Stimulated activated CD8-positive, alpha-beta memory T cell treated with anti-CD3 and anti-CD28 coated beads, Interleukin-4, amount 100 ng/mL, for 4 hours (primary cell): Measurements from ENCODE around the gene JAKMIP1.

Experiments used
- DNase-seq, 2 donors: peaks; one replicate each; pipeline ENCODE4 v3.0.0-alpha.2; 2020; ENCODE audit warnings: low read depth in 2 of 2, low spot score in 1 of 2

Gene JAKMIP1

DNA sequence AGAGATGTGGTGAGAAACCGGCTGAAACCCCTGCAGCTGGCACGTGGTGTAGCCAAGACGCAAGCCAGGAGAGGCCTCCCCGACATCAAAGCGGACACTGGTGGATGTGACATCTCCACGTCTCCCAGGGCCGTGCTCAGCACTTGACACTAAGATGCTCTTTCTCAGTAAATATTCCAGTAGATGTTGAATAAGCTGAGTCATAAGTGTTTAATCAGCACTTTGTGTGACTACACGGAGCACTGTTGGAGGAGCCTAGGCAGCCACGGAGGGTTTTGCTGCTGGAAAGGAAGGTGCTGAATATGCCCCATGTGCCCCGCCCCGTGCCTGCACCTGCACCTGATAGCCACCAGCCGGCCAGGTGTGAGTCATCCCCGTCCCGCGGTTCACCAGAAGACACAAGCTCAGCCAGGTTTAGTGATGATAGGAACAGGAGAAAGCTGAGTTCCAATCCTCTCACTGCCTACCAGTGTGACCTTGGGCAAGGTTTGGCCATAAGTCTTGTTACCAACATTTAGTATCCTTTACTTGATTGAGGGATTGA, 153.1 kb downstream of the JAKMIP1 start:
- DNase-seq = no peak

DNA sequence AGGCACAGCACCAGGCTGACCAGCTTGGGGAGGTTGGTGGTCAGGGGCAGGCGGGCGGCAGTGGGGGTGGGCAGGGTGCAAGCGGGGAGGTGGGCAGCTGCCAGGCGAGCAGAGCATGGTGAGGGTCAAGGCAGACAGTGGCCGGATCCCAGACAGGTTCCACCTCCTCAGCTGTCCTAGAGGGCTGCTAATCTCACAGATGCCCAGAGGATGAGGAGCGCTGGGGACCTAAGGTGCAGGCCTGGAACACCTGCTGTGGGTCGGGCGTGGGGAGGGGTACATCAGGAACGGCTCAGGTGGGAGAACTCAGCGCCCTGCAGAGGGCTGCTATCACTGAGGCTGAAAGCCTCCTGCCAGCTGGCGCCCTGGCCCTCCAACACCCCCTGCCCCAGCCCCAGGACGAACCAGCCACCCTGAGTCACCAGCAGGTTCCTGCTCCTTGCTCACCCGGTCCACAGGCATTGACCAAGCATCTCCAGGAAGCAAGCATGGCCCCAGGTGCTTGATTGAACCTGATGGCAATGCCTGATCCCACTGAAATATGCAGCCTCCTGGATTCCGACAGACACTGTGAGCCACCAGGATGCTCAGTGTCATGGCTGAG, 153.7 kb downstream of the JAKMIP1 start:
- no peak for DNase-seq

DNA sequence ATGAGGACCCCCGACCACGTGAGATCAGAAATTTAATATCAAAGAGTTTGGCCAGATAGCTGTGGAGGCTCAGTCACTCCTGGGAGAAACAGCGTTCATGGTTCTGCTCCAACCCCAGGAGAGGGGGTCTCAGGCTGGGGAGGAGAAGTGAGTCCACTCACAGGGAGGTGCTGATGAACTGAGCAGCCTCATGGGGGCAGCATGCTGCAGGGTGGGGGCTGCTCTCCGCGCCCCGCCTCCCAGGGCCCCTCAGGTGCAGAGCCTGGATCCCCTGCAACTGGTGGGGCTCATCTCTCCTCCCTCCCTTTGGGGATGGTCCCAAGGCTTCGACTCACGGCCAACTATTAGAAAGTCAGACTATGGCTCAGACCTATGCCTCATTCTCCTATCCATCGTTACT, 155.5 kb downstream of the JAKMIP1 start:
- DNase-seq = no peak

DNA sequence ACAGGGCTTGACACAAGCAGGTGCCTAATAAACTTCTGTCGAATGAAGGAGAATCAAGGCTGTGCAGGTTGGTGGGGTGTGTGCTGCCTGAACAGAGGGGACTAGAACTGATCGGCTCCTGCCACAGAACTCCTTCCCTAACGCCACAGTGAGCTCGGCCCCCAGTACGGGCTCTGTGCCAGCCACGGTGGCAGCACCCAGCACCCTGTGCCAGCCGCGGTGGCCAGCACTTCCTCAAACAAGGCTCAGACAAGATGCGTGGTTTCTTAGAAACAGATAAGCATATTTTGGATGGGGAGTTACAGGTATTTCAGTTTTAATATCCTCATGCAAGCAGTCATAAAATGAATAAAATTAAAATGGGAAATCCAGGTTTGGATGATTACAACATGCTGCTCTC, 156.1 kb downstream of the JAKMIP1 start:
- DNase-seq = no peak

DNA sequence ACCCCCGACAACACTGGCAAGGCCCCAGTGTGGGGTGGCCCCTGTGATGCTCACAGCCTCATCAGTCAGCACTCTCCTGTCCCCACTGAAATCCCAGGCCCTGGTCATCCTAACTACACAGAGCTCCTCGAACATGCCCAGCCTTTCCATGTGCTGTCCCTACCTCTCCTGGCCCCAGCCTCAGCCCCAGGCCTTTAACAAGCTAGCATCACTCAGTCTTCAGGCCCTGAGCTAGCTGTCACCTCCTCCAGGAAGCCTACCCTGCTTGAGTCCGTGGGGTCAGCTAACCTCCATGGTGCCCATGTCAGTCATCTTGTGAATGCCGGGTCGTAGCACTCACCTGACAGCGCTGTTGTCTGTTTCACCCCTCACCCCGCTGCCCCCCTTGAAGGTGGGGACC, 156.5 kb downstream of the JAKMIP1 start:
- DNase-seq = no peak

DNA sequence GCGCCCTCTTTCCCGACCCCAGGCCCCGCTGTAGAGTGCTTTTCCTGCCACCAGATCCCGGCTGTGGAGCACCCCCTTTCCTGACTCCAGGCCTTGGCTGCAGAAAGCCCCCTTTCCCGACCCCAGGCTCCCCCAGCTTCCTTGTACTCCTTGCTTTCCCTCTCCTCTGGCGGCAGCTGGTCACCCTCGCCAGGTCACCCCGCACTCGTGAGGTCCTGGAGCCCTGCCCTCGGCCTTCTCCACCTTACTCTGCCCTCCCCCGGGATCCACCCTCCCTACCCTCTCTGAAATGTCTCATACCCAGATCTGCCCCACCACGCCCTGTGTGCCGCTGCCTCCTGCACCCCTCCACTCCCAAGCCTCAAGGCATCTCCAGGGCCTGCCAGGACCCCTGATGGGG, 157.2 kb downstream of the JAKMIP1 start:
- DNase-seq = no peak

DNA sequence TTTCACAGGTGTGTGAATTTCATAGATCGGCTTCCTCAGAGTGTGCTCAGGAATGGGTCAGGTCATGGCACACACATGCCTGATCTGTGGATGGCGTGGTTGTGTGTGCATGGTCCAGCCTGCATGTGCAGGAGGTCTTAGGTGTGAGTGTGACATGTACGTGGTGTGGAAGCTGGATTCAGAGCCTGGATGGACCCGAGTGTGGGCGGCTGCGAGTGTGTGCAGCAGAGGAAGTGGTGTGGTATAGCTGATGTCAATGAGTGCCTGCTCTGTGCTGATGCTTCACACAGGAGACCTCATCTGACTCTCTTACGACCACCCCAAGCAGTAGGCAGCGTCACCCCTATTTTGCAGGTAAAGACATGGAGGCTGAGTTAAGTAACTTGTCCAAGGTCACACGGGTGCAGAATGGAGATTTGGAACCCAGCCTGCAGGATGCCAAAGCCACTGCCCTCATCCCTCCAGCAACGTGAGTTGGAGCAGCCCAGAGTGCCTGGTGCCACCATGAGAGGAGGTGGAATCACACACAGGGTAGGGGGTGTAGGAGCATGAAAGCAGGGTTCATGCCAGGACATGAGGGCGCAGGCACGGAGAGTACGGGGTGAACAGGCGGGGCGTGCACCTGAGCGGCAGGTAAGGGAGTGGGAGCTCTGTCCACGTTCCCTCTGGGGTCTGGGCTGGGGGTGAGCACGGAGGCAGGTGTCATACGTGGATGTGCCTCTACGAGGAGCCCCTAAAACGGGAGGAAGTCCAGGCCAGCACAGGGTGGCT, 157.9 kb downstream of the JAKMIP1 start:
- no peak for DNase-seq

DNA sequence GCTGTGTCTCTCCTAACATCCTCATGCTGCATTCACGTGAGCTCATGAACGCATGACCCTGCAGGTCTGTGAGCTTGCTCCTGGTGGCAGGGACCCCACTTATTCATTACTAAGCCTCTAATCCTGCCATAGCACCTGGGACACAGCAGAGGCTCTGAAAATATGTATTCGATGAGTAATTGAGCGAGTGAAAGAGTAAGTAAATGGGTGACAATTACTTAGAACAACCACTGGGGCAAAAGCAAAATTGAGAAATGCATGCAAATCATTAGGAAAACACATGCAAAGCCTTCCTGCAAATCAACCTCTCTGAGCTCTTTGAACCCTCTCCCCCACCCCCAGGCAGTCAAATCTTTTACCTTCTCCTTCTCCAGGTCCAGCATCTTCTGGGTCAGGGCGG, 158.5 kb downstream of the JAKMIP1 start:
- no peak for DNase-seq

DNA sequence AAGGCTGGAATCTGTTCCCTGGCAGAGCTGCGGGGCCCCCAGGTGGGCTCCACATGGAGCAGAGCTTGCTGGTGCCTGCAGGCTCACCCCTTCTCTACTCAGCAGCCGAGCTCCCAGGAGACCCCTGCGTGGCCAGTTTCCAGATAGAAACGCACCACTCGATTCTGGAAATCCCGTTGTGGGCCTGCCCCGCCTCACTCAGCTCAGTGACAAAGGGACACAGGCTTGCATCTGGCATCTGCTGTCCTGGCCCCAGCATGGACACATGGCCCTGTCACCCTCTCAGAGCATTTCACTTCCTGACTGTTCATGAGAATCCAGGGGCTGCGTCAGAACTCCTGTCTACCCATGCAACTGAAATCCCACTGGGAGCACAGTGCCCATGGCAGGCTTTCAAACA, 161.6 kb downstream of the JAKMIP1 start:
- DNase-seq = no peak

DNA sequence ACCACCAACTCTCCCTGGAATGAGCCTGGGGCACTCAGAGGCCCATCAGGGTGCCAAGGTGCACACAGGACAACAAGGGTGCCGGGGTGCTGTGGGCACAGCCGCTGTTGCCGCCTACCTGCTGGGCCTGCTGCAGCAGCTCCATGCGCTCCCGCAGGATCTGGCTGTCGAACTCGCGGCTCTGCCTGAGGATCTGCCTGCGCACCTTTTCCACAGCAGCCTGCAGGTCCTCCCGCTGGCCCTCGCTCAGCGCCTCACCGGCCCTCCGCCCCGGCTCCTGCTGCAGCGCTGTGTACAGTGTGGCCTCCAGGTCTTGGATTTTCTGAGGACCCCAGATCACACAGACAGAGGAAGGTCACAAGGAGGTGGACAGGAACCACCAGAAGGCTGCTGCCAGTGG, 164.6 kb downstream of the JAKMIP1 start:
- no peak for DNase-seq

DNA sequence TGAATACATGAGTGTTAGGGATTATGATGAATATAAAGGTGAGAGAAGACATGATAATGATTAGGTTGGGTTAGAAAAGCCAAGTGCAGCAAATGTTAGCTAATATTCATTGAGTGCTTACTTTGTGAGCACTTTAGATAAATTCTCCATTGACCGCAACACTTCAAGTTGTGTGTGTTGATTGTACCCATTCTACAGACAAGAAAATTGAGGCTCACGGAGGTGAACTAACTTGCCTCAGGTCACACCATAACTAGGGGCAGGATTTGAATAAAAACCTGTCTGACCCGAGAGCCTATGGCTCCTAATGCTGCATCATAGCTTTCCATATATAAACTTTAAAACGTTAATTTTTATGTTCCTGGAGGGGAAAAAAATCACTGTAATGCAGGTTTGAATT, 167.0 kb downstream of the JAKMIP1 start:
- DNase-seq = no peak

DNA sequence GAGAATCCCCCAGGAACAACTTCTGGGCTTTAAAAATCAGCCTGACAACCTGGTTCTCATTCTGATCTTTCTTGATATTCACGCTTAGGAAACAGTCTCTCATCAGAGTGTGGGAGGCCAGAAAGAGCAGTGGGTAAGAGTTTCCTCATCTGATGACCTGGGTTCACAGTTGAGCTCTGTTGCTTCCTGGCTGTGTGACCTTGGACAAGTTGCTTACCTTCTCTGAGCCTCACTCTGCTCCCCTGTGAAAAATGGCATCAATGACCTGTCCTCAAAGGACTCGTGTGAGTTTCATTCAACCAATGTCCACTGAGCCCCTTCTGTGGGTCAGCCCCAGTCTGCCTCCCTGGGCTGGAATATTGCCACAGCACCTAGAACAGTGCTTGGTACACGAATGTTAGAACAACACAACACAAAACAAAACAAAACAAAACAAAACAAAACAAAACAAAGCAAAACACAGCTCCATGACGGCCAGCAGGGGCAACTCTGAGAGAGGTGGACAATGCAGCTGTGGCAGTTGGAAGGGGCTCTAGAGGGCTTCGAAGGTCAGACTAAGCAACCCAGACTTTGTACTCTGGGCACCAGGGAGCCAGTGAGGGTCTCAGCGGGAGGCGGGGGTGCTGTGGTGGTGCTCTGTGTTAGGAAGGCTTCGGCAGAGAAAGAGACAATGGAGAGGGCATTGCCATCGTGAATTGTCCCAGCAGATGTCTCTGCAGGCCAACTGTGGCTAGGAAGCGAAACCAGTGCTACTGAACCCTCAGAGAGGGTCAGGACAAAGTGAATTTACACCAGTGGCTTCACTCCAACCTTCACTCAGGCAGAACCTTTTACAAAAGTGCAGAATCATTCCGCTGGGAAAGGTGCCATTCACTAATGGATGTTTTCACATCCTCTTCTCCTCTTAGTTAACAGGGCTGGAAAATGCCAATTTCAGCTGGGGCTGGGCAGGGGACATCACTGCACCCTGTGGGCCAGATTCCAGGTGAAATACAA, 167.8 kb downstream of the JAKMIP1 start:
- DNase-seq = no peak

DNA sequence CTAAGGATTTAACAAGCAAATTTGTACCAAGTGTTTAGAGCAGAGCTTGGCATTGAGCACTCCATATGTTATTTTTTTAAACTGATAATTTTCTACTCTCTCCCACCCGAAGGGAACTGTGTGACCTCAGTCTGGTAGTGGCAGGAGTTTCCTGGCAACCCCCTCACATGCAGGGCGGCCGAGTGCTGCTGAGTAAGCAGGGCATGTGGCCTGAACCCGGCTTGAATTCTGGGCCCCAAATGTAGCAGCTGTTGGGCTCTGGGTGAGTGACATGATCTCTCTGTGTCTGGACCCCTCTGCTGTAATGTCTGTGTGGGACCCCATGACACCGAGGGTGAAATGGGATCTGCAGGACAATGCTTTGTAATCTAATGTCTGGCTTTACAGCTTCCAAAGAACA, 168.5 kb downstream of the JAKMIP1 start:
- no peak for DNase-seq

DNA sequence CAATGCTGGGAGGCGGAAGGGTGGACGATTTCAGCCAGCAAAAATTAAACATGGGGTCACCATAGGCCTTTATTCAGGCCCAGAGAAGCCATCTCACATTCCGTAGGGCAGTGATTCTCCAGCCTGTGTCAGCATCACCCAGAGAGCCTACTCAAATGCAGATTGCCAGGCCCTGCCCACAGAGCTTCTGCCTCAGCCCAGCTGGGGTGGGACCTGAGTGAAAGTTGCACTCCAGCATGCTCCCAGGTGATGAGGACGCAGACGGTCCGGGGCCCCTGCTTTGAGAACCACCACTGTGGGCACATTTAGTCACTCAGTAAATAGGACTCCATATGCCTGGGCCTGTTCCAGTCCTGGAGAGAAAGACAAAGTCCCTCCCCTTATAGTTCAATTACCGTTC, 169.7 kb downstream of the JAKMIP1 start:
- no peak for DNase-seq

DNA sequence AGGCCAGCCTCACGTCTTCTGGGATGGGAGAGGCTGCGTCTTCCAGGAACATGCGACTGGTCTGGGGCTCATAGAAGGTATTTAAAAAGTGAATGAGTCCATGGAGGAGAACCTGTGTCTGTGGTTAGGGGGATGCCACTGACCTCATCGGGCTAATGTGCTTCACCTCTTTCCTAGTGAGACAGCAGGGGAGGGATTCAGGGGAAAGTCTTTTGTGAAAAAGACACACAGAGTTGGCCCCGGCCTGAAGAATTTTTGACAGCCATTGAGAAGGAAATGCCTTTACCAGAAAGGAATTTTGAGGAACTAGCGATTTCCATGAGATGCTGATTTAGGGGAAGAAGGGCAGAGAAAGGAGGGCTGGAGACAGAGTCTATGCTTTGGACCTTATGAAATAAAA, 171.1 kb downstream of the JAKMIP1 start:
- no peak for DNase-seq

DNA sequence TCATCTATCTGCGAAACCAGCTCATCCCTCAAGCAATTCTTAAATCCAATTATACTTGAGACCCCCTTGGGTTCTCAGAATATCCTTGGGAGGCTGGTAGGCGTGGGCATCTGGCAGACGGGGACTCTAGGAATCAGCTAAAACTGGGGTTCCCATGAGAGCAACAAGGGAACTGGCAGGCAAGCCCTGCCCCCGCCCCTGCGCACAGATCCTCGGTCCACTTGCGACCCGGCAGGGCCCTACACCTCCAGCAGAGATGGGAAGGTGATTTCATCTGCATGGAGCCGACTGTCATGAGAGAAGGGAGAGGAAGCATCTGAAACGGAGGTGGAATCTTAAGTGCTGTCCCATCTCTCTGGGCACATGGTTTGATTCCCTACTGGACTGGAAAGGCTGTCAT, 172.2 kb downstream of the JAKMIP1 start:
- no peak for DNase-seq

DNA sequence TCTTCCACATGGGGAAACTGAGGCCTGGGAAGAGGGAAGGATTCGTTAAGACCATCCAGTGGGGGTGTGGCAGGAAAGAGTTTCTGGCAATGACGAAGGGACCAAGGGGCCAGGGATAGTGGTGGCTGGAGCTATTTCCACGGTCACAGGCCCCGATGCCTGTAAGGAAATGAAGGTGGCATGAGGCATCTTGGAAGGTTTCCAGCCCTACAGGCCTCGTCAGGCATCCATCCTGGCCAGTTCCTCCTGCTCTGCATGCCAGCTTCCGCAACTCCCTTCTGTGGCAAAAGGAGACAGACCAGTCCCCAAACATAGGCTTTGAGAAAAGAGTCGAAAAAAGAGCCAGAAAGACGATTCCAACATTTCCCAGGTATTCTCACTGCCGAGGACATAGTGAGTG, 173.0 kb downstream of the JAKMIP1 start:
- no peak for DNase-seq

DNA sequence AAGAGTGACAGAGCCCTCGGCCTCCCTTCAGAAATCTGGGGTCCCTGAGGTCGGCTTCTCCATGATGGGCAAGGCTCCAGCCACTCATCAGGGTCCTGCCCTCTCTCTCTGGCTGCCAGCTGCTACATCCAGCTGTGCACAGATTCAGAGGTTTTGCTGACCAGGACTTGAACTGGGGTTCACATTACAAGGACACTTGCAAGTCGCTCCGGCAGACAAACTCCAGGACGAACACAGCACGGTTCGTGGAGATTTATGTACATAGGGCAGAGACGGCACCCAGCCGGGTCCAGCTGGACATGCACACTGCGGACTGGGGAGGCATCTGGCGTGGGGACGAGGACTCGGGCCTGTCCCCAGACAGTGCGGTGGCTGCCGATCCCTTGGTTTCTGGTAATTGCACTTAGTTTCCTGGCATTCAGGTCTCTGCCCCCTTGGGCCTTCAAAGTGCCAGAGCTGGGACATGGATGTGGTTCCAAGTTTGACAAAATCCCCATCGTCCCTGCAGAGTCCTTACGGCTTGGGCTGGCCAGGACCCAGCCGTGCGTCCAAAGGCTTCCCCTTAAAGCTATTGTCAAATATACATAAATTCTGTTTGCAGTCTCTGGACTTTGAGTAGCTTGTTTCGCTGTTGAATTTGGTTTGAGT, 175.9 kb downstream of the JAKMIP1 start:
- DNase-seq = no peak

DNA sequence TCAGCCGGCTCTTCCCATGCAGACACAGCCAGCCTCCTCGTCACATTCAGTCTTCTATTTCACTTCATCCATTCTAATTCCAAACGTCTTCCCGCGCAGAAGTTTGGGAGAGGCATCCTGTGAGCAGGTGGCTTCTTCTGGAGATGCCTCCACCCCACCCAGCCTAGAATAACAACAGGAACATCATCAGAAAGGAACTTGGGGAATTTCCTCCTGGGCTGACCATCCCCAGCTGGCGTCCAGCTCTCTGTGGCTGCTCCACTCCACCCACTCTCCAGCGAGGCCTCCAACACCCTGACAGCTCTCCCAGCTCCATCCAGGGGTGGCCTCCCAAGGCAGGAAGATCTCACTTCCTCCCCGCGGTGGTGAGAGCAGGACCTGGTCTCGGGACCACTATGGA, 176.6 kb downstream of the JAKMIP1 start:
- DNase-seq = no peak

DNA sequence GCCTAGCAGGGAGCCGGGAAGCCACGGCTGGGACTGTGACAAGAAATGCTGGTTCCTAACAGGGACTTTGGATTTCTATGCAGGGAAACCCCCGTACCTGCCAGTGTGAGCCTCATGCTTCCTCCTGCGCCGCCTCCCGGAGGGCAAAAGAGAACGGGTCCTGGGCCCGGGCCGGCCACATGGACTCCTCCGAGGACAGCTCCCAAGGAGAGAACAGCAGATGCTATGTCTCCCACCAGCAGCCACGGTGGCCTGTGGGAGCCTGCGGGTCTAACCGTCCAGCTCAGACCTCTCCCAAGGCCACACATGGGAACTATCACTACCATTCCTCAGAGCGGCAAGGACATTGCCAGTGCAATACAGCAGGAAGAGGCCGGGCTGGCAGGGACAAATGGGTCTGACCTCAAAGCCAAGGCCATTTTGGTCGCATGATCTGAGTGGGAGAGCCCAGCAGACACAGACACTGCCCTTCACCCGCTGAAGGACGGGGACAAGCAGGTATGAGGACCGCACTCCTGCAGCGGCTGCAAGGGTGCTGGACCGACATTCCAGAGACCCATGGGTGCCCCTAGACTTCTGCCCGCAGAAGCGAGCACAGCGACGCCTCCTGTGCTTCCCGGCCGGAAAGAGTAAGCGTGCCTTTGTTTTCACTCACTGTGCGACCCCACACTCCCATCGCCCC, 177.6 kb downstream of the JAKMIP1 start:
- no peak for DNase-seq
